Esophagus (tissue), 2 donors: ENCODE measurements around the gene CFAP61. TPM values are rescaled to one million over a fixed set of nuclear protein-coding genes. Genes with fewer than 3 reads are reported as not detected.

Experiments used
- H3K27ac ChIP-seq, 2 donors: one replicate each; pipeline ENCODE4 v1.5.1; 2013; ENCODE audit warnings: low read depth in 2 of 2, mild to moderate bottlenecking in 2 of 2, inconsistent platforms in 1 of 2, low read length in 1 of 2, moderate library complexity in 1 of 2
- H3K27me3 ChIP-seq, 2 donors: one replicate each; pipeline ENCODE4 v1.6.1; 2013; ENCODE audit warnings: low read length in 2 of 2, control low read depth in 1 of 2, mild to moderate bottlenecking in 1 of 2; ENCODE audit not compliant: insufficient read depth in 2 of 2, control insufficient read depth in 1 of 2
- H3K36me3 ChIP-seq, 2 donors: one replicate each; pipeline ENCODE4 v1.6.1; 2013; ENCODE audit warnings: low read length in 1 of 2; ENCODE audit not compliant: control insufficient read depth in 2 of 2, insufficient read depth in 2 of 2
- H3K4me1 ChIP-seq, 2 donors: one replicate each; pipeline ENCODE4 v1.6.1; 2013; ENCODE audit warnings: low read length in 1 of 2; ENCODE audit not compliant: control insufficient read depth in 2 of 2, insufficient read depth in 2 of 2
- H3K4me3 ChIP-seq, 2 donors: one replicate each; pipeline ENCODE4 v1.5.1; 2013; ENCODE audit warnings: low read length in 2 of 2, mild to moderate bottlenecking in 2 of 2, low read depth in 1 of 2, moderate library complexity in 1 of 2
- H3K9me3 ChIP-seq, 2 donors: one replicate each; pipeline ENCODE4 v1.6.1; 2013; ENCODE audit warnings: mild to moderate bottlenecking in 2 of 2, low read depth in 1 of 2, low read length in 1 of 2, moderate library complexity in 1 of 2; ENCODE audit not compliant: control insufficient read depth in 2 of 2, insufficient read depth in 1 of 2
- WGBS, 2 donors: extraction: QIAGEN DNeasy Blood & Tissue Kit; methylation state at CpG; one replicate each; pipeline ENCODE4 v1.1.7; 2013; 5-methylcytosine and 5-hydroxymethylcytosine counted together
- polyA plus RNA-seq, 2 donors: library from polyadenylated mRNA; stranded (reverse); fragments of 200-250 nt; gene quantifications; one replicate each; pipeline ENCODE4 v1.2.3, GENCODE V29; 2013
- donor health status: healthy with polysubstance abuse.
- donor health status: Bipolar disorder and iron deficiency.

CFAP61 gene
- polyA plus RNA-seq, 2 donors = not detected

DNA sequence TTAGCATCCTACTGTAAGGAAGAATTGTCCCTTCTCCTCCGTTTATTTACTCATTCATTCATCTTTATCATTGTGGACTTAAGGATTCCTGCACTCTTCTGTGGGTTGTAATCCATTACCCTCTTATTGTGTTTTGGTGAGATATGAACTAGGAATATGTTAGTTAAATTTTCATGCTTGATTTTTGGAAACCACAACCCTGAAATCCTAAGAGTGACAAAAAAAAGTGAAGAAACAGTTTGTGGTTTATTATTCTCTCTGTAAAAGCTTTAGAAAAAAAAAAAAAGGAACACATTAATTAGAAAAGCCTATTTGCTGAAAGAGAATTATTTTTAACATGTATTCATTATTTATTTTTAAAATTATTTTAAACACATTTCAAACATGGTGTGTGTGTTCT, 278.8 kb downstream of the CFAP61 start:
- H3K4me3 ChIP-seq = no peak overlapping the region
- 47 to 54% methylated on average over 1 of the region's 1 CpG for WGBS, 2 donors
- H3K27me3 ChIP-seq = no peaks in the 10 kb centered on the region

DNA sequence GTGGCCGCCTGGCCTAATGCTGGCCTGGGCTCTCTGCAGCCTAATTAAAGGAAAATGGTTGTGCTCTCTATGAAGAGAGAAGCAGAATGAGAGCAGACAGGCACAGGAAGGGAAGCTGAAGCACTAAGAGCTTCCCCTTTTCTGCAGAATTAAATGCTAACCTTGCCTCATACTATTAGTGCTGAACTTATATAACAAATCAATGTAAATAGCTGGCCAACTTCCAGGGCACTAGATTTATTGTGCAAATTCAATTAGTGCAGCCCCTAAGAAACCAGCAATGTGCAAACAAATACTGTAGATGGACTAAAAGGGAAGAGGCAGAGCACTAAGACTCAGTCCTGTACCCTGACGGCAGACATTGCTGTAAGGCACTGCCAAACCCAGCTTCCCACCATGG, 279.5 kb downstream of the CFAP61 start:
- 85 to 88% methylated on average over 2 of the region's 2 CpGs for WGBS, 2 donors
- H3K4me3 ChIP-seq = no peak overlapping the region

More for the DNA sequence above, 278.8 kb downstream of the CFAP61 start:
- Histone ChIP-seq H3K36me3 (no peaks in the 10 kb centered on the region), H3K4me1 (no peaks in the 10 kb centered on the region), H3K27ac (no peak overlapping the region), H3K9me3 (peaks cover 0 to 2% of the 10 kb centered on the region in 2 donors)

DNA sequence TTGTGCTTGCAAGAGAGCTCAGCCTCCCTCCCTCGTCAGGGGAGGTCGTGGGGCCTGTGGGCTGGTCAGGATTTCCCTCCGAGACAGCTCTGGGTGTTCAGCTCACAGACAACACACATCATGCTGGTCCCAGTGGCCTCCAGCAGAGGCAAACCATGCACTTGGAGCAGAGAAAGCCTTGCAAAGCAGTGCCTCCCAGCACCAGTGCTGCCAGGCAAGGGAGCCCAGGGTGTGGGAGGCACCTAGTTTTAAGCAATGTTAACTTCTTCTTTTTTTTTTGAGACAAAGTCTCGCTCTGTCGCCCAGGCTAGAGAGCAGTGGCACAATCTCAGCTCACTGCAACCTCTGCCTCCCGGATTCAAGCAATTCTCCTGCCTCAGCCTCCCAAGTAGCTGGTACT, 281.5 kb downstream of the CFAP61 start:
- Histone ChIP-seq H3K36me3 (no peaks in the 10 kb centered on the region), H3K9me3 (peaks cover 0 to 4% of the 10 kb centered on the region in 2 donors), H3K4me1 (no peaks in the 10 kb centered on the region), H3K27me3 (no peaks in the 10 kb centered on the region), H3K27ac (no peak overlapping the region), H3K4me3 (no peak overlapping the region)
- WGBS, 2 donors = 73 to 74% methylated on average over 6 of the region's 6 CpGs

More for the DNA sequence above, 279.5 kb downstream of the CFAP61 start:
- no peaks in the 10 kb centered on the region for H3K36me3 ChIP-seq
- no peaks in the 10 kb centered on the region for H3K4me1 ChIP-seq
- H3K27me3 ChIP-seq = no peaks in the 10 kb centered on the region
- no peak overlapping the region for H3K27ac ChIP-seq
- H3K9me3 ChIP-seq = peaks cover 0 to 4% of the 10 kb centered on the region in 2 donors

DNA sequence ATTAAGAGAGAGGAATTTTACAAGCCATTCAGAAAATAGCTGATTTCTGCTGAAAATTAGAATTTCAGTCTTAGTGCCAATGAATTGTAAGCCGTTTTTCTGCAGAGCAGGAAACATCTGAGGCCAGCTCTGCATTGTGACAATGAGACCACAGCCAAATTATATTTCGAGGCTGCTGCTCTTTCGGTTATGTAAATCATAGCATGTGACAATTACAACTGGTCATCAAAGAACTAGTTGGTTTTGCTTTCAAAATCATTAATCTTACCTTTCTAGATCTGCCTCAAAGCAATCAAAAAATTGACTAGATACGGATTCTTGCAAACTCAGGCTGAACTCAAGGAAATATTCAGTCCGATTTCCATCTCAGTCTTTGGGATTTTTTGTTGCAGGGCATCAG, 282.2 kb downstream of the CFAP61 start:
- Histone ChIP-seq H3K36me3 (no peaks in the 10 kb centered on the region), H3K27ac (no peak overlapping the region), H3K9me3 (peaks cover 0 to 4% of the 10 kb centered on the region in 2 donors), H3K4me1 (no peaks in the 10 kb centered on the region), H3K4me3 (no peak overlapping the region), H3K27me3 (no peaks in the 10 kb centered on the region)
- WGBS, 2 donors = 39 to 47% methylated on average over 5 of the region's 5 CpGs

DNA sequence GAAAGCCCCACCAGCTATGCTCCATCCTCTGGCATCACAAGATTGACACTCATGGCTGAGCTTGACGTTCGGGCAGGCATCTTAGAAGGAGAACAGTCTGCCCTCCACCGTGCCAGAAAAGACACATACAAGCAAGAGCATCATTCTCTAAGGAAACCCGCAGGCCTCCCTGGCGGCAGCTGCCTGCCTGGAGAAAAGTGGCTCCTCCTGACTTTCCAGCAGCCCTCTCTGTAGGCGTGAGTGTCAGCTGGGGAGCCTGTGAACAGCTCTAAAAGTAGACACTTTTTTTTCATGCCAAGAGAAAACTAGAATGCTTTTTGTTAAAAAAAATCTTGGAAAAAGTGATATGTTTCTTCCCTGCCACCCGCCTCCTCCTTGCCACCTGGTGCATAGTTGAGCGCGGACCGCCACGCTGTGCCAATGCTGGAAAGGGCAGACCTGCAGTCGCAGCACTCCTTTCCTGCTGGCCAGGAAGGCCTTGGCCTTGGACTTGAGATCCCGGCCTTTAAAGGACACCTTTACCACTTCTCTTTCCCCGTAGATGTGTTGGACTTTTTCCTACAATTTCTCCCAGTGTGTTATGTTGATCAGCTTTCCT, 285.9 kb downstream of the CFAP61 start:
- WGBS, 2 donors = 87 to 94% methylated on average over 14 of the region's 14 CpGs

DNA sequence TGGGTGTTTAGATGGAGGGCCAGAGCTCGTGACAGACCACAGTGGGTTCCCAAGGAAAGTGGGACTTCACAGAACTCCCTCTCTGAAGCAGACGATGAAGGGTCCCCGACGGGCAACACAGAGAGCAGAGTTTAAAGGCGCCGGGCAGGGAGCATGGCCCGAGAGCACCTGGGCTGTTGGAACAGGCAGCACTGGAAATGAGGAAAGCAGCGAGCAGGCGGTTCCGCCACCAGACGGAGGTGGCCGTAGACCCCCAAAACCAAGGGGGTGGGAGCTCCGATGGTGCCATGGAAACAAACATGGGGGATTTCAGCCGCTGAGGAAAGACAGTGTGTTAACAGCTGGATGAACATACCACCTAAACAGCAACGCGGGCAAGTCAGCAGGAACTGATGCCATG, 288.1 kb downstream of the CFAP61 start:
- H3K4me1 ChIP-seq = no peaks in the 10 kb centered on the region
- no peak overlapping the region for H3K4me3 ChIP-seq
- no peak overlapping the region for H3K27ac ChIP-seq
- peaks cover 0 to 2% of the 10 kb centered on the region in 2 donors for H3K9me3 ChIP-seq
- H3K27me3 ChIP-seq = no peaks in the 10 kb centered on the region
- H3K36me3 ChIP-seq = no peaks in the 10 kb centered on the region
- 92 to 93% methylated on average over 16 of the region's 16 CpGs for WGBS, 2 donors

More for the DNA sequence above, 285.9 kb downstream of the CFAP61 start:
- H3K4me1 ChIP-seq = no peaks in the 10 kb centered on the region
- no peak overlapping the region for H3K4me3 ChIP-seq
- no peak overlapping the region for H3K27ac ChIP-seq
- H3K36me3 ChIP-seq = no peaks in the 10 kb centered on the region
- peaks cover 0 to 2% of the 10 kb centered on the region in 2 donors for H3K9me3 ChIP-seq
- H3K27me3 ChIP-seq = no peaks in the 10 kb centered on the region

DNA sequence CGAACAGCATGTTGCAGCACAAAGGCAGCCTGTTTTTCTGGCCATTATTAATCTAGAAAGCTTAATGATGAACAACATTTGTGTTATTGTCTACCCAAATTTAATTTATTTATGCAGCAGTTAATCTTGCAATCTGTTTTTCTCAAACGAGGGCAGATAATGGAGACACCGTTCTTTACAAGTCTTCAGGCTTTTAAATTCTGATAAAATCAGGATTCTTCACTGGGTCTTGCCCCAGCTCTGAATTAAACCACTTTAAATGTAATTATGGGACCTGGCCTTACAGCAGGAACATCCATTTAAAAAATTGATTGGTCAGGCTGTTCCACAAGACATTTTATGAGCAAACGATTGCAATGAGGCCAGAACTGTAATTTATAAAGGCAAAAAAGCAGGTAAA, 289.0 kb downstream of the CFAP61 start:
- H3K36me3 ChIP-seq = no peaks in the 10 kb centered on the region
- H3K4me1 ChIP-seq = no peaks in the 10 kb centered on the region
- H3K4me3 ChIP-seq = no peak overlapping the region
- H3K27me3 ChIP-seq = no peaks in the 10 kb centered on the region
- no peak overlapping the region for H3K27ac ChIP-seq
- H3K9me3 ChIP-seq = peaks cover 0 to 2% of the 10 kb centered on the region in 2 donors
- WGBS, 2 donors = 63 to 65% methylated on average over 4 of the region's 4 CpGs

DNA sequence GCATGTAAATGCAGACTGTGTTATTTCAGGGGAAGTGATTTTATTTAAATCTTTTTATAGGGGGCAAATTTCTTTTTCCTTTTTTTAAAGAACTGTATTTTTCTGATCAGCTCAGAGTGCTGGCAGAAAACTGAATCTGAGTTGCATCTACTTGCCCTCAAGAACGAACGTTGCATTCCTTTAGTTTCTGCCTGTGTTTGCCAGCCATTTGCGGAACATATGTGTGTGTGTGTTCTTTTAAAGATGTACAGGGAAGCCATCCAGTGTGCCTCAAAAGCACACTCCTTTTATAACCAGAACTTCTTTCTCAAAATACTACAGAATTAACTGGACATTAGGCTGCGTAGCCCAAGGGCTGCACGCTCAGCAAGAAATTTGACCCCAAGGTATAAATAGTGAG, 289.7 kb downstream of the CFAP61 start:
- no peak overlapping the region for H3K4me3 ChIP-seq
- H3K4me1 ChIP-seq = no peaks in the 10 kb centered on the region
- H3K27me3 ChIP-seq = no peaks in the 10 kb centered on the region
- no peaks in the 10 kb centered on the region for H3K9me3 ChIP-seq
- WGBS, 2 donors = 30 to 56% methylated on average over 5 of the region's 5 CpGs
- H3K27ac ChIP-seq = no peak overlapping the region
- H3K36me3 ChIP-seq = no peaks in the 10 kb centered on the region

DNA sequence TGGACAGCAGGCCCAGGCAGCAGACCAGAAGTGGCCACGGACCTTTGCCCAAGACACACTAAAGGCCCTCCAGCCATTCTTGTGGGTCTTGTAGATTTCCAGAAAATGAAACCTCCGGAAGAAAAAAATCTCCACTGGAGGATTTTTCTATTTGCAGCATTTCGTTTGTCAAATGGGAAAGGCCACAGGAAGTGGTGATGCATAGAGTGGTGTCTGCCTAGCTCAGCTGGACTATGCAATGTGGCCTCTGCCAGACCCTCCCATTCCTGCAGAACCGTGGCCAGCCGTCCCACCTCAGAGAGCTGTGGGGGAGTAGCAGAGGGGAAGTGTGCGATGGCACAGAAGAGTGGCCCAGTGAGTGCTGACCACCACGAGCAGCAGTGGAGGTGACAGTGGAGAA, 291.6 kb downstream of the CFAP61 start:
- H3K9me3 ChIP-seq = no peaks in the 10 kb centered on the region
- no peaks in the 10 kb centered on the region for H3K27me3 ChIP-seq
- WGBS, 2 donors = 65 to 68% methylated on average over 7 of the region's 7 CpGs
- no peaks in the 10 kb centered on the region for H3K4me1 ChIP-seq
- H3K4me3 ChIP-seq = no peak overlapping the region
- no peak overlapping the region for H3K27ac ChIP-seq
- no peaks in the 10 kb centered on the region for H3K36me3 ChIP-seq

DNA sequence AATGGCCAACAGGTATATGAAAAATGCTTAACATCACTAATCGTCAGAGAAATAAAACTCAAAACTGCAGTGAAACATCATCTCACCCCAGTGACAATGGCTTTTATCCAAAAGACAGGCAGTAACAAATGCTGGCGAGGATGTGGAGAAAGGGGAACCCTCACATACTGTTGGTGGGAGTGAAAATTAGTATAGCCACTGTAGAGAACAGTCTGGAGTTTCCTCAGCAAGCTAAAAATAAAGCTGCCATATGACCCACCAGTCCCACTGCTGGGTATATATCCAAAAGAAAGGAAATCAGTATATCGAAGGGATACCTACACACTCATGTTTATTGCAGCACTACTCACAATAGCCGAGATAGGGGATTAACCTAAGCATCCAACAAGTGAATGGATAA, 292.1 kb downstream of the CFAP61 start:
- no peaks in the 10 kb centered on the region for H3K9me3 ChIP-seq
- WGBS, 2 donors = 79 to 84% methylated on average over 4 of the region's 4 CpGs
- no peak overlapping the region for H3K4me3 ChIP-seq
- no peaks in the 10 kb centered on the region for H3K4me1 ChIP-seq
- H3K27ac ChIP-seq = no peak overlapping the region
- H3K36me3 ChIP-seq = no peaks in the 10 kb centered on the region
- H3K27me3 ChIP-seq = no peaks in the 10 kb centered on the region
